Osteocyte (in vitro differentiated cells): ENCODE measurements around the gene FCER1G. TPM values are rescaled to one million over a fixed set of nuclear protein-coding genes. Genes with fewer than 3 reads are reported as not detected.

Experiments used
- DNase-seq: peaks from one replicate; pipeline ENCODE4 v3.0.0; 2021; ENCODE audit warnings: mixed read lengths; ENCODE audit not compliant: unreplicated experiment; ENCODE audit errors: extremely low spot score
- H3K27ac Mint-ChIP-seq: one replicate; pipeline ENCODE4 v1.8.0; 2021; ENCODE audit warnings: mild to moderate bottlenecking, mixed read lengths; ENCODE audit not compliant: unreplicated experiment
- H3K27me3 Mint-ChIP-seq: one replicate; pipeline ENCODE4 v1.8.0; 2021; ENCODE audit warnings: mixed read lengths; ENCODE audit not compliant: unreplicated experiment
- H3K36me3 Mint-ChIP-seq: one replicate; pipeline ENCODE4 v1.8.0; 2021; ENCODE audit warnings: mixed read lengths; ENCODE audit not compliant: unreplicated experiment
- H3K4me1 Mint-ChIP-seq: one replicate; pipeline ENCODE4 v1.8.0; 2021; ENCODE audit warnings: mixed read lengths; ENCODE audit not compliant: unreplicated experiment
- H3K4me3 Mint-ChIP-seq: one replicate; pipeline ENCODE4 v1.8.0; 2021; ENCODE audit warnings: mild to moderate bottlenecking, moderate library complexity, mixed read lengths; ENCODE audit not compliant: unreplicated experiment
- H3K9me3 Mint-ChIP-seq: one replicate; pipeline ENCODE4 v1.8.0; 2021; ENCODE audit warnings: mixed read lengths; ENCODE audit not compliant: unreplicated experiment
- CTCF ChIP-seq: fragments of 200-600 bp; sonication (generic); IDR thresholded peaks from 2 replicates; pipeline ENCODE4 v1.5.0; 2021; ENCODE audit warnings: antibody characterized with exemption, mild to moderate bottlenecking, moderate library complexity
- total RNA-seq: library from RNA; stranded (reverse); gene quantifications from 2 replicates; pipeline ENCODE4 v1.2.1, GENCODE V29; 2021

The FCER1G gene
- total RNA-seq, 1 donor from 2014 or later, result not detected

GRCh38 chr1:161258439-161259344, 43.6 kb downstream of the FCER1G start, which contains the start of gene PCP4L1:
Gene PCP4L1, plus strand, starts transcription at chr1:161258745. Its CDS starts 230 bp downstream, at chr1:161258975.
- no peak for TF ChIP-seq CTCF
- Mint-ChIP-seq H3K9me3 (peaks cover 9% of the 10 kb centered on the region), H3K4me1 (peaks cover 16% of the 10 kb centered on the region), H3K4me3 (peak within 1 kb of the TSS; percentile 65), H3K36me3 (peaks cover 3% of the 10 kb centered on the region), H3K27ac (no peak within 1 kb of the TSS), H3K27me3 (peaks cover 55% of the 10 kb centered on the region)
- DNase-seq, result no peak

- Mint-ChIP-seq H3K9me3 (peaks cover 9% of the 10 kb centered on the region), H3K4me1 (peaks cover 16% of the 10 kb centered on the region), H3K36me3 (peaks cover 3% of the 10 kb centered on the region), H3K27me3 (peaks cover 55% of the 10 kb centered on the region), H3K4me3 (peak overlapping the region; percentile 65), H3K27ac (no peak overlapping the region)
- TF ChIP-seq CTCF, result no peak
- DNase-seq, result no peak
These were observed 44.2 kb downstream of the FCER1G start for GRCh38 chr1:161259345-161259702.

DNA sequence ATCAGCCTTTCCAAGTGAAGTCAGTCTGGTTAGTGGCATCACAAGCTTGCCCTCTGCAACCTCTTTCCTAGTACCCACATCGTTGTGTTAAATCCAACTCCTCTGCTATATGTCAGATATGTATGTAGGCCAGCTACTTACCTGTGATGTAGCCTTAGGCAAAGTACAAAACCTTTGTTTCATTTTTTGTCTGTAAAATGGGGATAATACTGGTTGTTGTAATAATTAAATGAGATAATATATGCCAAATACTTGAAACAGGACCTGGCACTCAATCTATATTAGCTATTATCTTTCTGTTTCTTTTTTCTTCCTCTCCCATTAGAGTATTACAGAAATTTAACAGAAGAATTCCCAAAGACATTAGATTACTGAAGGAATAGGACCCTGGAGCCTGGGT, 44.7 kb downstream of the FCER1G start:
- Mint-ChIP-seq H3K9me3 (peaks cover 9% of the 10 kb centered on the region), H3K27me3 (peaks cover 57% of the 10 kb centered on the region), H3K4me3 (no peak overlapping the region), H3K27ac (no peak overlapping the region), H3K36me3 (peaks cover 3% of the 10 kb centered on the region), H3K4me1 (peaks cover 16% of the 10 kb centered on the region)
- no peak for TF ChIP-seq CTCF
- no peak for DNase-seq

DNA sequence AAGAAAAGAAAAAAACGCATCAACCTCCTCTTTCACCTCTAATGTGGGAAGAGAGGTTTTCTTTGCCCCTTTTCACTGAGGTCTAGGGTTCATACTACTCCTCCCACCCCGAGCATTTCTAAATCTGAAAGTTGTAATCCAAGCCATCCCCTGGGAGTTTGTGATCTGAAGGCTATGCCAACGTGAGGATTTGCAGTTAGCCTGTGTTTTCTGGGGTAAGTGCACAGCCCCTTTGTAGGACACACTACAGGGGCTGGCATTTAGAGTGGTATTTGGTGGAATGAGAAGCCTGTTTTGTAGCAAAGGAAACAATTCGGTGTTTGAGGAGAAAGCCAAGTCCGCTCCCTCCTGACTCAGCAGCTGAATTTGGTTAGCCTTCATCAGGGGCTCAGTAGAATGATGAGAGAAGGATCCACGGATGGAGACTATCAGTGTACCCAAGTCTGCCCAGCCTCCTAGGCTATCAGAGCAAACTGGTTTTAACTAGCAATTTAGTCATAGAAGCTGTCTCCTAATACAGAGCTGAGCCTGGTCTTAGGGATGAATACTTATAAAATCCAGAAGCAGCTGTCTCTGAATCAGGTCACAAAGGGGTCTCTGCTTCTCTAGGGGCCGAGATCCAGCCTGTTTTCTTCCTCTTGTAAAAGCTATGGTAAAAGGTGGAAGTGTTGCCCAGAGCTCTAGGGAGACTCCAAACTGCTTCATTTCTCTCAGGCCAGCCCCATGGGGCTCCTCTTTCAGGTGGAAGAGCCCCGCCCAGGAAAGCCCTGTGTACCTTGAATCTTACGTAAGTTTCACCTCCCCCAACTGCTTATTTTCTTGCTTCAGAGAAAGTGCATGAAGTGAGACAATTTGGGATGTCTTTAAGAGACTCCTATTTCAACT, 45.5 kb downstream of the FCER1G start:
- no peak for TF ChIP-seq CTCF
- Mint-ChIP-seq H3K36me3 (peaks cover 3% of the 10 kb centered on the region), H3K9me3 (peaks cover 6% of the 10 kb centered on the region), H3K4me3 (no peak overlapping the region), H3K27ac (no peak overlapping the region), H3K27me3 (peaks cover 57% of the 10 kb centered on the region), H3K4me1 (peaks cover 16% of the 10 kb centered on the region)
- no peak for DNase-seq
